ENCODE data around the gene PTCH2.
"Not testable (repeated sequence)": the region's sequence is repeated elsewhere in the genome, so short reads cannot be mapped to it uniquely, and the experiment has no call there.

PTCH2 gene

GRCh38 chr1:44846985-44847384 is 3.9 kb upstream of the PTCH2 start:
- Histone ChIP-seq H3K9me3 (ENCODE audit: insufficient read depth, low read length, severe bottlenecking) (no peaks in the 10 kb centered on the region), H3K36me3 (ENCODE audit: insufficient read depth, low read length) (peaks cover 4% of the 10 kb centered on the region; the same call in 1 of the 2 replicates), H3K79me2 (ENCODE audit: insufficient read depth, low read length) (no peaks in the 10 kb centered on the region), H2AFZ (ENCODE audit: low read depth, low read length) (no peak overlapping the region), H3K27ac (ENCODE audit: low read length) (no peak overlapping the region), H3K4me1 (ENCODE audit: insufficient read depth, low read length) (peaks cover 14% of the 10 kb centered on the region), H3K4me2 (ENCODE audit: insufficient read depth, low read length) (no peak overlapping the region), H4K20me1 (ENCODE audit: insufficient read depth, low read length) (0 out of 2 replicates have a peak, but pooled peaks cover under 1% of the 10 kb centered on the region), H3K27me3 (ENCODE audit: insufficient read depth, low read length, poor library complexity) (peaks cover 6% of the 10 kb centered on the region), H3K4me3 (ENCODE audit: low read depth in 1 of 2, low read length in 2 of 2) (no peak overlapping the region), H3K9ac (ENCODE audit: low read depth, low read length) (no peak overlapping the region)
- DNase-seq (no peak), ATAC-seq (ENCODE audit: insufficient read depth, low read depth) (no peak)
- no peak for TF ChIP-seq EZH2 (IDR thresholded peaks at IDR 0.05; ENCODE audit: borderline replicate concordance, low read depth, low read length, severe bottlenecking)
- no peak for TF ChIP-seq CTCF (IDR thresholded peaks at IDR 0.05; ENCODE audit: borderline replicate concordance, extremely low read depth, low read length, poor library complexity, severe bottlenecking)

- Histone ChIP-seq H3K27me3 (ENCODE audit: insufficient read depth, low read length, poor library complexity) (peaks cover 6% of the 10 kb centered on the region), H3K36me3 (ENCODE audit: insufficient read depth, low read length) (no peaks in the 10 kb centered on the region), H4K20me1 (ENCODE audit: insufficient read depth, low read length) (0 out of 2 replicates have a peak, but pooled peaks cover 2% of the 10 kb centered on the region), H3K4me3 (ENCODE audit: low read depth in 1 of 2, low read length in 2 of 2) (peak overlapping the region; percentile 16 to 51; a peak in 3 of 4 replicates), H3K79me2 (ENCODE audit: insufficient read depth, low read length) (no peaks in the 10 kb centered on the region), H3K9me3 (ENCODE audit: insufficient read depth, low read length, severe bottlenecking) (no peaks in the 10 kb centered on the region), H3K4me2 (ENCODE audit: insufficient read depth, low read length) (peak overlapping the region; percentile 86), H3K27ac (ENCODE audit: low read length) (no peak overlapping the region), H2AFZ (ENCODE audit: low read depth, low read length) (peak overlapping the region; percentile 67), H3K9ac (ENCODE audit: low read depth, low read length) (peak overlapping the region; percentile 55), H3K4me1 (ENCODE audit: insufficient read depth, low read length) (peaks cover 14% of the 10 kb centered on the region)
- TF ChIP-seq EZH2 (IDR thresholded peaks at IDR 0.05; ENCODE audit: borderline replicate concordance, low read depth, low read length, severe bottlenecking) (no peak), CTCF (IDR thresholded peaks at IDR 0.05; ENCODE audit: borderline replicate concordance, extremely low read depth, low read length, poor library complexity, severe bottlenecking) (no peak)
- no peak; the same call in 2 of the 3 replicates for ATAC-seq (ENCODE audit: insufficient read depth, low read depth)
- no peak for DNase-seq
These were observed 579 bp downstream of the PTCH2 start for GRCh38 chr1:44842486-44842861.

DNA sequence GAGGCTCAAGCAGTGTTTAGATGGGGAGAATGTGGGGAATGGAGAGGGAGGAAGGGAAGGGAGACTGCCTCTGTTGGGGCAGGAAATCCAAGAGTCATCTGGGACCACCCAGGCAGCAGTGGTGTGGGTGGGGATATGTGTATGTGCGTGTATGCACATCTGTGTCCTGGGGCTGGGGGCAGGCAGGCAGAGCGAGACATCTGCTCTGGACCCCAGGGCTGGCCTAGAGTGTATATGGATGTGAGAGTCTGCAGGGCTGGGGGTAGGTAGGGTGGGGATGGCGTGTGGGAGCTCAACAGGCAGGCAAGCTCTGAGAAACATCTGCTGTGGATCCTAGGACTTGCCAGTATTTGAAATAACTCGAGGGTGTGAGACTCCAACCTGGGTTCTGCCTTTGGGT is 3.5 kb downstream of the PTCH2 start:
- H4K20me1 ChIP-seq (ENCODE audit: insufficient read depth, low read length) = 0 out of 2 replicates have a peak, but pooled peaks cover 2% of the 10 kb centered on the region
- H3K27me3 ChIP-seq (ENCODE audit: insufficient read depth, low read length, poor library complexity) = peaks cover 6% of the 10 kb centered on the region
- no peak overlapping the region for H3K4me2 ChIP-seq (ENCODE audit: insufficient read depth, low read length)
- no peak for ATAC-seq (ENCODE audit: insufficient read depth, low read depth)
- no peak overlapping the region for H3K9ac ChIP-seq (ENCODE audit: low read depth, low read length)
- no peak overlapping the region for H3K4me3 ChIP-seq (ENCODE audit: low read depth in 1 of 2, low read length in 2 of 2)
- no peaks in the 10 kb centered on the region for H3K9me3 ChIP-seq (ENCODE audit: insufficient read depth, low read length, severe bottlenecking)
- no peaks in the 10 kb centered on the region for H3K36me3 ChIP-seq (ENCODE audit: insufficient read depth, low read length)
- H3K4me1 ChIP-seq (ENCODE audit: insufficient read depth, low read length) = peaks cover 21% of the 10 kb centered on the region
- no peak for DNase-seq
- no peak overlapping the region for H2AFZ ChIP-seq (ENCODE audit: low read depth, low read length)
- H3K79me2 ChIP-seq (ENCODE audit: insufficient read depth, low read length) = no peaks in the 10 kb centered on the region
- no peak for TF ChIP-seq EZH2 (IDR thresholded peaks at IDR 0.05; ENCODE audit: borderline replicate concordance, low read depth, low read length, severe bottlenecking)
- no peak for TF ChIP-seq CTCF (IDR thresholded peaks at IDR 0.05; ENCODE audit: borderline replicate concordance, extremely low read depth, low read length, poor library complexity, severe bottlenecking)
- no peak overlapping the region for H3K27ac ChIP-seq (ENCODE audit: low read length)

GRCh38 chr1:44838294-44838693 is 4.8 kb downstream of the PTCH2 start:
- ATAC-seq (ENCODE audit: insufficient read depth, low read depth); H2AFZ ChIP-seq (ENCODE audit: low read depth, low read length); DNase-seq; H3K36me3 ChIP-seq (ENCODE audit: insufficient read depth, low read length); H3K4me3 ChIP-seq (ENCODE audit: low read depth in 1 of 2, low read length in 2 of 2); H3K79me2 ChIP-seq (ENCODE audit: insufficient read depth, low read length); H3K9me3 ChIP-seq (ENCODE audit: insufficient read depth, low read length, severe bottlenecking); H3K9ac ChIP-seq (ENCODE audit: low read depth, low read length); H4K20me1 ChIP-seq (ENCODE audit: insufficient read depth, low read length); H3K27ac ChIP-seq (ENCODE audit: low read length); H3K27me3 ChIP-seq (ENCODE audit: insufficient read depth, low read length, poor library complexity); H3K4me2 ChIP-seq (ENCODE audit: insufficient read depth, low read length): not testable (repeated sequence)
- H3K4me1 ChIP-seq (ENCODE audit: insufficient read depth, low read length) = peaks cover 18% of the 10 kb centered on the region
